Neural cell (in vitro differentiated cells): ENCODE measurements around the gene ARL15. TPM values are rescaled to one million over a fixed set of nuclear protein-coding genes. Genes with fewer than 3 reads are reported as not detected.

Experiments
- H2AFZ ChIP-seq: fragments of 200-600, 300-800 bp; sonication (generic), shearing (Covaris generic); 2 replicates; pipeline ENCODE4 v1.6.0; 2014; ENCODE audit warnings: low read depth, mild to moderate bottlenecking, antibody characterized with exemption, low read length, moderate library complexity
- H3F3A ChIP-seq: fragments of 200-600 bp; shearing (Covaris generic); 2 replicates; pipeline ENCODE4 v1.6.1; 2016; ENCODE audit warnings: mild to moderate bottlenecking, moderate library complexity, mixed read lengths, antibody characterized with exemption, low read length; ENCODE audit not compliant: insufficient read depth, poor library complexity, severe bottlenecking
- H3K27ac ChIP-seq: fragments of 200-600, 300-800 bp; sonication (generic), shearing (Covaris generic); 2 replicates; pipeline ENCODE4 v1.5.1; 2014; ENCODE audit warnings: mild to moderate bottlenecking, low read length, moderate library complexity
- H3K27me3 ChIP-seq: fragments of 300-800, 200-600 bp; sonication (generic), shearing (Covaris generic); 2 replicates; pipeline ENCODE4 v1.6.0; 2014; ENCODE audit warnings: mild to moderate bottlenecking, low read depth, low read length, moderate library complexity; ENCODE audit not compliant: insufficient read depth
- H3K36me3 ChIP-seq: fragments of 300-800, 200-600 bp; sonication (generic), shearing (Covaris generic); 2 replicates; pipeline ENCODE4 v1.5.1; 2014; ENCODE audit warnings: mild to moderate bottlenecking, antibody characterized with exemption, low read length, moderate library complexity; ENCODE audit not compliant: insufficient read depth
- H3K4me2 ChIP-seq: fragments of 300-800, 200-600 bp; sonication (generic), shearing (Covaris generic); 2 replicates; pipeline ENCODE4 v1.6.0; 2014; ENCODE audit warnings: mild to moderate bottlenecking, low read length
- H3K4me3 ChIP-seq: fragments of 300-800, 200-600 bp; sonication (generic), shearing (Covaris generic); 2 replicates; pipeline ENCODE4 v1.5.1; 2014; ENCODE audit warnings: mild to moderate bottlenecking, low read length, moderate library complexity
- H3K79me2 ChIP-seq: fragments of 200-600 bp; shearing (Covaris generic); replicated peaks from 2 replicates; pipeline ENCODE4 v1.6.0; 2014; ENCODE audit warnings: mild to moderate bottlenecking, low read length, moderate library complexity; ENCODE audit not compliant: insufficient read depth
- H3K9ac ChIP-seq: fragments of 300-800, 200-600 bp; sonication (generic), shearing (Covaris generic); 2 replicates; pipeline ENCODE4 v1.6.1; 2016; ENCODE audit warnings: mild to moderate bottlenecking, low read length, mixed read lengths
- H3K9me2 ChIP-seq: fragments of 200-600 bp; shearing (Covaris generic); 2 replicates; pipeline ENCODE4 v1.6.1; 2016; ENCODE audit warnings: mild to moderate bottlenecking, low read length, mixed read lengths; ENCODE audit not compliant: insufficient read depth
- H3K9me3 ChIP-seq: fragments of 200-600, 300-800 bp; sonication (generic), shearing (Covaris generic); 2 replicates; pipeline ENCODE4 v1.6.1; 2016; ENCODE audit warnings: mild to moderate bottlenecking, mixed run types, low read length, moderate library complexity, mixed read lengths
- H4K20me1 ChIP-seq: fragments of 200-600 bp; shearing (Covaris generic); 2 replicates; pipeline ENCODE4 v1.6.1; 2016; ENCODE audit warnings: mild to moderate bottlenecking, mixed run types; ENCODE audit not compliant: insufficient read depth
- EP300 ChIP-seq: fragments of 450-650 bp; conservative IDR thresholded peaks from 2 replicates; pipeline ENCODE4 v1.6.1; 2014; ENCODE audit warnings: antibody characterized with exemption, mild to moderate bottlenecking, moderate library complexity; ENCODE audit not compliant: poor library complexity, severe bottlenecking
- EZH2 ChIP-seq: fragments of 200-600, 300-800 bp; shearing (Covaris generic), sonication (generic); IDR thresholded peaks from 2 replicates; pipeline ENCODE4 v1.6.1; 2014; ENCODE audit warnings: antibody characterized with exemption, low read length, borderline replicate concordance, mild to moderate bottlenecking; ENCODE audit not compliant: insufficient read depth, poor library complexity, severe bottlenecking
- MXI1 ChIP-seq: fragments of 450-650 bp; conservative IDR thresholded peaks from 2 replicates; pipeline ENCODE4 v1.6.1; 2014; ENCODE audit warnings: antibody characterized with exemption, mild to moderate bottlenecking; ENCODE audit not compliant: poor library complexity, severe bottlenecking
- POLR2AphosphoS5 ChIP-seq: IDR thresholded peaks from 2 replicates; pipeline ENCODE4 v1.6.1; 2012
- RAD21 ChIP-seq: fragments of 450-650 bp; conservative IDR thresholded peaks from 2 replicates; pipeline ENCODE4 v1.6.1; 2014; ENCODE audit warnings: antibody characterized with exemption, mild to moderate bottlenecking, moderate library complexity
- SMC3 ChIP-seq: fragments of 450-650 bp; conservative IDR thresholded peaks from 2 replicates; pipeline ENCODE4 v1.6.1; 2014; ENCODE audit warnings: antibody characterized with exemption, mild to moderate bottlenecking, moderate library complexity; ENCODE audit not compliant: poor library complexity
- TAF1 ChIP-seq: IDR thresholded peaks from 2 replicates; pipeline ENCODE4 v1.6.1; 2012; ENCODE audit warnings: low read depth
- polyA plus RNA-seq: library from polyadenylated mRNA; depleted of rRNA; stranded (reverse); fragments of >200 nt; gene quantifications from 2 replicates; pipeline ENCODE4 v1.2.3, GENCODE V29; 2014
- TF ChIP-seq, protein P1 (sequence below): fragments of 450-650 bp; IDR thresholded peaks from 2 replicates; pipeline ENCODE4 v1.5.1; 2014; ENCODE audit warnings: antibody characterized with exemption, mild to moderate bottlenecking, moderate library complexity; ENCODE audit not compliant: poor library complexity, severe bottlenecking
- TF ChIP-seq, protein P2 (sequence below): IDR thresholded peaks from 2 replicates; pipeline ENCODE4 v1.6.1; 2012; ENCODE audit warnings: borderline replicate concordance

The ARL15 gene
- polyA plus RNA-seq, 1 donor from 2014 or later = 51.9 TPM

DNA sequence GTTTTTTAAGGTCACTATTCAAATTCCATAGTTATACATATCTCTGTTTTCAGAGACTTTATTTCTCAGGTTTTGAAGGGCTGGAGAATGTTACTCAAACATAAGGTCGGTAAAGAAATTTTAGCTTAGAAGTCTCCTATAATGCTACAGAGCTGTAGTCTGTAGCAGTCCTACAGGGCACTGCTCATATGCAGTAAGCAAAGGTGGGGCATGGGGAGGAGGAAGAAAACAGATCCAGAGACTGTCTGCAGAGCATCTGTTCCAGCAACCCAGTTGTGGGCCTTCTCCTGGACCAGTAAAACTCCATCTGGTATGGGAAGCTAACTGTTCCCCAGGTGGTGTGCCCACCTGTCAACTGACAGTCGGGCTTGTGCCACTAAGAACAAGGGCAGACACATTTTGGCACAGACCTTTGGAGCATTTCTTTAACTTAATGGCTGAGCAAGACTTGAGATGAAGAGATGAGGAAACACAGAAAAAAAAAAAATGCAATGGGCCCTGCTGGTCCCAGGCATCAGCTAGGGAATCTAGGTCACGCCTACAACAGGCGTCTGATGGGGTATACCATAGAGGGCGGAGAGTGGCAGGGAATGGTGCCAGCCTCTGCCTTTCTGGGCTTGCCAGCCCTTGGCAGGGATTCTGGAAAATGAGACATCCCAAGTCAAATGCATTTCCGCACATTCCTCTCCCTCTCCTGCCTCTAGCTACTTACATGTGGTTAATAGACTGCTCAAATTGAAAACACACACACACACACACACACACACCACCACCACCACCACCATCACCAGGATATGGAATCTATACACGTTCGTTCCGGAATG, 218.9 kb downstream of the ARL15 start:
- Histone ChIP-seq H3K79me2 (no peaks in the 10 kb centered on the region), H3K36me3 (no peaks in the 10 kb centered on the region), H3F3A (no peaks in the 10 kb centered on the region), H3K9me2 (no peaks in the 10 kb centered on the region), H3K9ac (no peak overlapping the region), H4K20me1 (no peaks in the 10 kb centered on the region), H2AFZ (no peak overlapping the region), H3K27ac (no peak overlapping the region), H3K4me3 (no peak overlapping the region), H3K9me3 (no peaks in the 10 kb centered on the region), H3K4me2 (no peak overlapping the region), H3K27me3 (no peaks in the 10 kb centered on the region)
- TF ChIP-seq SMC3 (no peak), EZH2 (no peak), POLR2AphosphoS5 (no peak), MXI1 (no peak), TAF1 (no peak), EP300 (no peak), RAD21 (no peak)
- TF ChIP-seq, protein P1, sequence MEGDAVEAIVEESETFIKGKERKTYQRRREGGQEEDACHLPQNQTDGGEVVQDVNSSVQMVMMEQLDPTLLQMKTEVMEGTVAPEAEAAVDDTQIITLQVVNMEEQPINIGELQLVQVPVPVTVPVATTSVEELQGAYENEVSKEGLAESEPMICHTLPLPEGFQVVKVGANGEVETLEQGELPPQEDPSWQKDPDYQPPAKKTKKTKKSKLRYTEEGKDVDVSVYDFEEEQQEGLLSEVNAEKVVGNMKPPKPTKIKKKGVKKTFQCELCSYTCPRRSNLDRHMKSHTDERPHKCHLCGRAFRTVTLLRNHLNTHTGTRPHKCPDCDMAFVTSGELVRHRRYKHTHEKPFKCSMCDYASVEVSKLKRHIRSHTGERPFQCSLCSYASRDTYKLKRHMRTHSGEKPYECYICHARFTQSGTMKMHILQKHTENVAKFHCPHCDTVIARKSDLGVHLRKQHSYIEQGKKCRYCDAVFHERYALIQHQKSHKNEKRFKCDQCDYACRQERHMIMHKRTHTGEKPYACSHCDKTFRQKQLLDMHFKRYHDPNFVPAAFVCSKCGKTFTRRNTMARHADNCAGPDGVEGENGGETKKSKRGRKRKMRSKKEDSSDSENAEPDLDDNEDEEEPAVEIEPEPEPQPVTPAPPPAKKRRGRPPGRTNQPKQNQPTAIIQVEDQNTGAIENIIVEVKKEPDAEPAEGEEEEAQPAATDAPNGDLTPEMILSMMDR = no peak
- TF ChIP-seq, protein P2, sequence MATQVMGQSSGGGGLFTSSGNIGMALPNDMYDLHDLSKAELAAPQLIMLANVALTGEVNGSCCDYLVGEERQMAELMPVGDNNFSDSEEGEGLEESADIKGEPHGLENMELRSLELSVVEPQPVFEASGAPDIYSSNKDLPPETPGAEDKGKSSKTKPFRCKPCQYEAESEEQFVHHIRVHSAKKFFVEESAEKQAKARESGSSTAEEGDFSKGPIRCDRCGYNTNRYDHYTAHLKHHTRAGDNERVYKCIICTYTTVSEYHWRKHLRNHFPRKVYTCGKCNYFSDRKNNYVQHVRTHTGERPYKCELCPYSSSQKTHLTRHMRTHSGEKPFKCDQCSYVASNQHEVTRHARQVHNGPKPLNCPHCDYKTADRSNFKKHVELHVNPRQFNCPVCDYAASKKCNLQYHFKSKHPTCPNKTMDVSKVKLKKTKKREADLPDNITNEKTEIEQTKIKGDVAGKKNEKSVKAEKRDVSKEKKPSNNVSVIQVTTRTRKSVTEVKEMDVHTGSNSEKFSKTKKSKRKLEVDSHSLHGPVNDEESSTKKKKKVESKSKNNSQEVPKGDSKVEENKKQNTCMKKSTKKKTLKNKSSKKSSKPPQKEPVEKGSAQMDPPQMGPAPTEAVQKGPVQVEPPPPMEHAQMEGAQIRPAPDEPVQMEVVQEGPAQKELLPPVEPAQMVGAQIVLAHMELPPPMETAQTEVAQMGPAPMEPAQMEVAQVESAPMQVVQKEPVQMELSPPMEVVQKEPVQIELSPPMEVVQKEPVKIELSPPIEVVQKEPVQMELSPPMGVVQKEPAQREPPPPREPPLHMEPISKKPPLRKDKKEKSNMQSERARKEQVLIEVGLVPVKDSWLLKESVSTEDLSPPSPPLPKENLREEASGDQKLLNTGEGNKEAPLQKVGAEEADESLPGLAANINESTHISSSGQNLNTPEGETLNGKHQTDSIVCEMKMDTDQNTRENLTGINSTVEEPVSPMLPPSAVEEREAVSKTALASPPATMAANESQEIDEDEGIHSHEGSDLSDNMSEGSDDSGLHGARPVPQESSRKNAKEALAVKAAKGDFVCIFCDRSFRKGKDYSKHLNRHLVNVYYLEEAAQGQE = no peak

- Histone ChIP-seq H3K27me3 (no peaks in the 10 kb centered on the region), H3K36me3 (no peaks in the 10 kb centered on the region), H3K9me3 (no peaks in the 10 kb centered on the region), H3K79me2 (no peaks in the 10 kb centered on the region), H4K20me1 (no peaks in the 10 kb centered on the region), H3K9me2 (no peaks in the 10 kb centered on the region), H2AFZ (no peak overlapping the region), H3K4me2 (no peak overlapping the region), H3K4me3 (no peak overlapping the region), H3K9ac (no peak overlapping the region), H3K27ac (no peak overlapping the region), H3F3A (no peaks in the 10 kb centered on the region)
- TF ChIP-seq EZH2 = no peak
Measured at GRCh38 chr5:54090495-54091120, 219.8 kb downstream of the ARL15 start.
